Ovary (tissue), 9 donors: ENCODE measurements around the gene XG. TPM values are rescaled to one million over a fixed set of nuclear protein-coding genes. Genes with fewer than 3 reads are reported as not detected.

Source experiments
- DNase-seq, 5 donors: peaks; one replicate each; pipeline ENCODE4 v3.0.0-alpha.2; 2019 to 2020
- H3K27ac ChIP-seq, 2 donors: fragments of 200-600 bp; one replicate each; pipeline versions ENCODE4 v1.5.1 to v1.8.0; 2019 to 2022
- H3K27me3 ChIP-seq: fragments of 200-600 bp; one replicate; pipeline ENCODE4 v1.8.0; 2022
- H3K36me3 ChIP-seq: fragments of 200-600 bp; sonication (generic); one replicate; pipeline ENCODE4 v1.5.1; 2019
- H3K4me1 ChIP-seq: one replicate; pipeline ENCODE4 v1.8.1; 2013; ENCODE audit warnings: mild to moderate bottlenecking, moderate library complexity; ENCODE audit not compliant: insufficient read depth
- H3K4me3 ChIP-seq: fragments of 200-600 bp; sonication (generic); one replicate; pipeline ENCODE4 v1.5.1; 2017
- H3K9me3 ChIP-seq, 2 donors: fragments of 200-600 bp in 1 of 2; sonication (generic) in 1 of 2; one replicate each; pipeline versions ENCODE4 v1.5.1 to v1.8.1; 2013 to 2019; ENCODE audit warnings: mild to moderate bottlenecking in 1 of 2, moderate library complexity in 1 of 2
- EP300 ChIP-seq: sonication (generic); formaldehyde crosslinking; IDR thresholded peaks from one replicate; pipeline ENCODE4 v1.6.1; 2017; ENCODE audit warnings: antibody characterized with exemption
- POLR2A ChIP-seq: fragments of 450-650 bp; IDR thresholded peaks from one replicate; pipeline ENCODE4 v1.6.1; 2017; ENCODE audit warnings: antibody characterized with exemption, mild to moderate bottlenecking, moderate library complexity
- WGBS, 3 donors: extraction: QIAGEN DNeasy Blood & Tissue Kit in 1 of 3; methylation state at CpG; one replicate each; pipeline versions ENCODE4 v1.1.5 to v1.1.7; 2013 to 2017; 5-methylcytosine and 5-hydroxymethylcytosine counted together
- intact Hi-C, 4 donors: fragments of 100-400 bp; cut with DNase I; formaldehyde crosslinking; loops; one replicate each; pipeline versions ENCODE4 v1.11.0 to v1.15.1; 2022 to 2023
- polyA plus RNA-seq, 2 donors: library from polyadenylated mRNA; stranded (reverse); fragments of 200-250 nt in 1 of 2; fragments of 350-450 nt in 1 of 2; fragmentation: Illumina TruSeq in 1 of 2; extraction: RNeasy Lipid Tissue Mini Kit (QIAGEN cat#74804) in 1 of 2; gene quantifications; one replicate each; pipeline ENCODE4 v1.2.3, GENCODE V29; 2013 to 2014
- total RNA-seq, 7 donors: library from RNA; depleted of rRNA in 2 of 7; stranded (reverse); fragments of >200 nt in 2 of 7; fragmentation: NEBNext Ultra II Directional in 3 of 7; extraction: Animal tissue kit (Norgen Biotek cat#: 25700) in 3 of 7; gene quantifications; one replicate each; pipeline versions ENCODE4 v1.1.0 to v1.2.4, GENCODE V29; 2016 to 2023
- TF ChIP-seq, protein P1 (sequence below), 3 donors: fragments of 450-650 bp in 2 of 3; fragments of 200-600 bp in 1 of 3; IDR thresholded peaks; one replicate each; pipeline versions ENCODE4 v1.5.1 to v1.8.0; 2016 to 2022; ENCODE audit warnings: antibody characterized with exemption in 3 of 3, mild to moderate bottlenecking in 1 of 3
- donor health status: DM: no; HTN: no; CAD: no; lungs with moderate emphysema.
- donor health status: DM: no; HTN: no; CAD: no.
- donor health status: Bipolar disorder and iron deficiency.
- donor health status: DM: yes; HTN: yes; CAD: no.
- donor health status: DM: no; HTN: no; CAD: no.
- donor health status: DM: yes; HTN: yes; CAD: no.

Gene XG
- total and polyA plus RNA-seq, 9 donors = 0.15 to 0.98 (median 0.27) TPM; not detected in 2

GRCh38 chrX:2841537-2841936 is 89.7 kb downstream of the XG start:
- TF ChIP-seq, protein P1, sequence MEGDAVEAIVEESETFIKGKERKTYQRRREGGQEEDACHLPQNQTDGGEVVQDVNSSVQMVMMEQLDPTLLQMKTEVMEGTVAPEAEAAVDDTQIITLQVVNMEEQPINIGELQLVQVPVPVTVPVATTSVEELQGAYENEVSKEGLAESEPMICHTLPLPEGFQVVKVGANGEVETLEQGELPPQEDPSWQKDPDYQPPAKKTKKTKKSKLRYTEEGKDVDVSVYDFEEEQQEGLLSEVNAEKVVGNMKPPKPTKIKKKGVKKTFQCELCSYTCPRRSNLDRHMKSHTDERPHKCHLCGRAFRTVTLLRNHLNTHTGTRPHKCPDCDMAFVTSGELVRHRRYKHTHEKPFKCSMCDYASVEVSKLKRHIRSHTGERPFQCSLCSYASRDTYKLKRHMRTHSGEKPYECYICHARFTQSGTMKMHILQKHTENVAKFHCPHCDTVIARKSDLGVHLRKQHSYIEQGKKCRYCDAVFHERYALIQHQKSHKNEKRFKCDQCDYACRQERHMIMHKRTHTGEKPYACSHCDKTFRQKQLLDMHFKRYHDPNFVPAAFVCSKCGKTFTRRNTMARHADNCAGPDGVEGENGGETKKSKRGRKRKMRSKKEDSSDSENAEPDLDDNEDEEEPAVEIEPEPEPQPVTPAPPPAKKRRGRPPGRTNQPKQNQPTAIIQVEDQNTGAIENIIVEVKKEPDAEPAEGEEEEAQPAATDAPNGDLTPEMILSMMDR (IDR thresholded peaks at IDR 0.05) = no peak
- no peak for TF ChIP-seq POLR2A
- no peak overlapping the region for H3K27ac ChIP-seq
- H3K9me3 ChIP-seq = no peaks in the 10 kb centered on the region
- no peak overlapping the region for H3K4me3 ChIP-seq
- no peaks in the 10 kb centered on the region for H3K27me3 ChIP-seq
- no peaks in the 10 kb centered on the region for H3K36me3 ChIP-seq
- WGBS, 3 donors = 17 to 31% (median 18%) methylated on average over 9 of the region's 9 CpGs
- intact Hi-C loops = no loop called here
- no peaks in the 10 kb centered on the region for H3K4me1 ChIP-seq
- no peak for DNase-seq

GRCh38 chrX:2846992-2847391 is 95.2 kb downstream of the XG start:
- Histone ChIP-seq H3K27ac (no peak overlapping the region), H3K4me3 (no peak overlapping the region), H3K4me1 (no peaks in the 10 kb centered on the region), H3K36me3 (no peaks in the 10 kb centered on the region), H3K9me3 (no peaks in the 10 kb centered on the region), H3K27me3 (no peaks in the 10 kb centered on the region)
- no peak for TF ChIP-seq POLR2A
- TF ChIP-seq, protein P1 (IDR thresholded peaks at IDR 0.05) = no peak
- TF ChIP-seq EP300 = no peak
- intact Hi-C loops = no loop called here
- no peak for DNase-seq

DNA sequence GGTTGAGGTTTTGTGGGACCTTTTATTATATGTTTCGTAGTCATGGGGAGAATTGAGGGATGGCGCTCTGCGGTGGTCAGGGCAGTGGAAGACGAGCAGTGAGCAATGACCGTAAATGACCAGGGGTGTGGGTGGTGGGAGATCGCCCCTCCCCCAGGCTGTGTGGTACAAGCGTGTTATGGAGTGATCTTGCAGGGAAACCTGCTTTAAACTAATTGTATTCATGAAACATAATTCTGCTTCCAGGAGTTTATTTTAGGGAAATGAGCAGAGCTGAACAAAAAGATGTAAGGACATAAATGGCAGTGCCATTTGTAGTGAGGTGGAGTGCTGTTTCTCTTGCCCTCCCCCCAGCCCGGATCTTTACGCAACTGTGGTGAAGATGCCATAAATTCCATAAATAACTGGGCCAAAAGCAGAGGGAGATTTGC is 97.0 kb downstream of the XG start:
- Histone ChIP-seq H3K27me3 (no peaks in the 10 kb centered on the region), H3K4me3 (no peak overlapping the region), H3K4me1 (no peaks in the 10 kb centered on the region), H3K27ac (no peak overlapping the region), H3K9me3 (no peaks in the 10 kb centered on the region), H3K36me3 (no peaks in the 10 kb centered on the region)
- 32 to 36% (median 34%) methylated on average over 9 of the region's 9 CpGs for WGBS, 3 donors
- DNase-seq = no peak
- intact Hi-C loops = no loop called here
- no peak for TF ChIP-seq EP300

GRCh38 chrX:2854918-2855317 is 103.1 kb downstream of the XG start:
- Histone ChIP-seq H3K27me3 (no peaks in the 10 kb centered on the region), H3K9me3 (no peaks in the 10 kb centered on the region), H3K36me3 (no peaks in the 10 kb centered on the region), H3K4me3 (no peak overlapping the region), H3K27ac (no peak overlapping the region), H3K4me1 (no peaks in the 10 kb centered on the region)
- intact Hi-C loops = no loop called here
- 94 to 95% (median 94%) methylated on average over 21 of the region's 21 CpGs for WGBS, 3 donors
- no peak for TF ChIP-seq POLR2A
- no peak for TF ChIP-seq EP300
- TF ChIP-seq, protein P1 (IDR thresholded peaks at IDR 0.05) = no peak
- no peak for DNase-seq

DNA sequence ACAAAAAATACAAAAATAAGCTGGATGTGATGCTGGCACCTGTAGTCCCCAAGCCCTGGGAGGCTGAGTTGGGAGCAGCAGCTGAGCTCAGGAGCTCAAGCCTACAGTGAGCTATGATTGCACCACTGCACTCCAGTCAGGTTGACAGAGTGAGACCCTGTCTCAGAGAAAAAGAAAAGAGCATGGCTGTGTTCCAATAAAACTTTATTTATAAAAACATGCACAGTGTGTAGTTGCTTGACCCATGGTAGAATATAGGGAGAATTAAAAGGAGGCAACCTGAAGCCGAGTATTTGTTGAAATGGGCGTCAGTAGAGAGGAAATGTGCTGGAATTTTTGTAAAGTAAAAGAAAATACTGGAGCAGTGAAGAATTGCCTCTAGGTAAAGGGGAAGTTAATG is 103.9 kb downstream of the XG start:
- intact Hi-C loops = no loop called here
- H3K36me3 ChIP-seq = no peaks in the 10 kb centered on the region
- no peak for TF ChIP-seq POLR2A
- no peak for TF ChIP-seq EP300
- TF ChIP-seq, protein P1 (IDR thresholded peaks at IDR 0.05) = no peak
- H3K4me3 ChIP-seq = no peak overlapping the region
- 93 to 95% (median 95%) methylated on average over 2 of the region's 2 CpGs for WGBS, 3 donors
- DNase-seq = no peak
- H3K4me1 ChIP-seq = no peaks in the 10 kb centered on the region
- no peaks in the 10 kb centered on the region for H3K9me3 ChIP-seq
- H3K27me3 ChIP-seq = no peaks in the 10 kb centered on the region
- H3K27ac ChIP-seq = no peak overlapping the region
